Retinal pigment epithelial cell (primary cell): Measurements from ENCODE around the gene HTRA3.

ENCODE experiments used
- DNase-seq: peaks from one replicate; pipeline ENCODE4 v3.0.0-alpha.2; 2010; ENCODE audit warnings: low read depth
- H3K4me3 ChIP-seq: 2 replicates; pipeline ENCODE4 v1.5.1; 2011; ENCODE audit warnings: mild to moderate bottlenecking, low read length, control low read depth, moderate library complexity
- TF ChIP-seq, protein P1 (sequence below): conservative IDR thresholded peaks from 2 replicates; pipeline ENCODE4 v1.5.1; 2011; ENCODE audit warnings: low read depth, low read length, control low read depth, inconsistent platforms

The HTRA3 gene

DNA sequence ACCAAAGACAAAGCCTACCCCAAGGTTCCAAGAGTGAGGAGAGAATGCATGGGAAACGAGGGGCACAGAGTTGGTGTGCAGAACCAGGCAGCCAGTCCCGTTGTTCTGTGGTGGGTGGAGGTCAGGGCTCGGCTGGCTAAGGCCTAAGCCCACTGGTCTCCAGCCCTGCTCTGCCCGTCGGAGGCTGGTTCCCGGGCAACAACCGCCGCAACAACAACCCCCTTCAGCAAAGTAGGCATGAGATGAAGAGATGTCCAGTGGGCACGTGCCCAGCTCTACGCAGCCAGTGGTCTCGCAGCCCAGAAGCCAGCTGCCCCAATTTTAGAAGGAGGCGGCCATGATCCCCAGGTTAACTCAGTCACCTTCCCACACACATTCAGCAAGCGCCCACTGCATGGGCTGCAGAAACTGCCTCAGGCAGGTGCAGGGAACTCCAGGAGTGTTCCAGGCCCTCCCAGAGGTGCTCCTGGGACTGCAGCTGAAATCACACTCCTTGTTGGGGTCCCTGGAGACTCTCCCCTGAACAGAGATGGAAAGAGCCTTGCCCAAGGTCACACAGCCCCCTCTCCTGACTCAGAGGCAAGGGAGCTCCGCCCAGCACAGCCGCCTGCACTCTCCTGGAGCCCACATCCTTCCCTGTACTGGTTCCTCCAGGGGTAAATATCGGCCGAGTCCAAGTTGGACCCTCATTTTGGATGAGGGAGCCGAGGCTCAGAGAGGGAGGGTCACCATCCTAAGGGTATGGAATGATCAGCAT is 25.4 kb upstream of the HTRA3 start:
- DNase-seq = no peak
- H3K4me3 ChIP-seq = no peak overlapping the region
- TF ChIP-seq, protein P1, sequence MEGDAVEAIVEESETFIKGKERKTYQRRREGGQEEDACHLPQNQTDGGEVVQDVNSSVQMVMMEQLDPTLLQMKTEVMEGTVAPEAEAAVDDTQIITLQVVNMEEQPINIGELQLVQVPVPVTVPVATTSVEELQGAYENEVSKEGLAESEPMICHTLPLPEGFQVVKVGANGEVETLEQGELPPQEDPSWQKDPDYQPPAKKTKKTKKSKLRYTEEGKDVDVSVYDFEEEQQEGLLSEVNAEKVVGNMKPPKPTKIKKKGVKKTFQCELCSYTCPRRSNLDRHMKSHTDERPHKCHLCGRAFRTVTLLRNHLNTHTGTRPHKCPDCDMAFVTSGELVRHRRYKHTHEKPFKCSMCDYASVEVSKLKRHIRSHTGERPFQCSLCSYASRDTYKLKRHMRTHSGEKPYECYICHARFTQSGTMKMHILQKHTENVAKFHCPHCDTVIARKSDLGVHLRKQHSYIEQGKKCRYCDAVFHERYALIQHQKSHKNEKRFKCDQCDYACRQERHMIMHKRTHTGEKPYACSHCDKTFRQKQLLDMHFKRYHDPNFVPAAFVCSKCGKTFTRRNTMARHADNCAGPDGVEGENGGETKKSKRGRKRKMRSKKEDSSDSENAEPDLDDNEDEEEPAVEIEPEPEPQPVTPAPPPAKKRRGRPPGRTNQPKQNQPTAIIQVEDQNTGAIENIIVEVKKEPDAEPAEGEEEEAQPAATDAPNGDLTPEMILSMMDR = no peak

DNA sequence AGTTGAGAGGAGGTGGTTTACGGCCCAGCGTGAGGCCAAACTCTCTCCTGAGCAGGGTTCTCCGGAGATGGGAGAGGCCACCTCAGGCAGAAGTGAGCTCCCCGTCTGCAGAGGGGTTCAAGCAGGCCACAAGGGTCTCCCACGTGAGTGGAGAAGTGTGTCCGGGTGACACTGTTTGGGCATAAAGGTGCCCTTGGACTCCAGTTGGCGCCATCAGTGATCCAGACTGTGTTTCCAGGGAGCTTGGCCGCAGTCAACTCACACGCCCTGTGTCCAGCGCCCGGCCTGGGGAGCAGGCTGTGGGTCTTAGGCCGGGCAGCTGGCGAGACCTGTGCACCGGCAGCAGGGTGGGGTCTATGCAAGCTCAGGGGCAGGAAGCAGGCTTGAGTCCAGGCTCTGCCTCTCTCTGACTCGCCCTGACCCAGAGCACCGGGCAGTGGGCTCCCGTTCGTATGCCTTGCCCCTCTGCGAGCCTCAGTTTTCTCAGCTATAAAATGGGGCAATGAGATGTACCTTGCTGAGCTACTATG is 24.6 kb upstream of the HTRA3 start:
- TF ChIP-seq, protein P1 = no peak
- no peak overlapping the region for H3K4me3 ChIP-seq
- DNase-seq = no peak

DNA sequence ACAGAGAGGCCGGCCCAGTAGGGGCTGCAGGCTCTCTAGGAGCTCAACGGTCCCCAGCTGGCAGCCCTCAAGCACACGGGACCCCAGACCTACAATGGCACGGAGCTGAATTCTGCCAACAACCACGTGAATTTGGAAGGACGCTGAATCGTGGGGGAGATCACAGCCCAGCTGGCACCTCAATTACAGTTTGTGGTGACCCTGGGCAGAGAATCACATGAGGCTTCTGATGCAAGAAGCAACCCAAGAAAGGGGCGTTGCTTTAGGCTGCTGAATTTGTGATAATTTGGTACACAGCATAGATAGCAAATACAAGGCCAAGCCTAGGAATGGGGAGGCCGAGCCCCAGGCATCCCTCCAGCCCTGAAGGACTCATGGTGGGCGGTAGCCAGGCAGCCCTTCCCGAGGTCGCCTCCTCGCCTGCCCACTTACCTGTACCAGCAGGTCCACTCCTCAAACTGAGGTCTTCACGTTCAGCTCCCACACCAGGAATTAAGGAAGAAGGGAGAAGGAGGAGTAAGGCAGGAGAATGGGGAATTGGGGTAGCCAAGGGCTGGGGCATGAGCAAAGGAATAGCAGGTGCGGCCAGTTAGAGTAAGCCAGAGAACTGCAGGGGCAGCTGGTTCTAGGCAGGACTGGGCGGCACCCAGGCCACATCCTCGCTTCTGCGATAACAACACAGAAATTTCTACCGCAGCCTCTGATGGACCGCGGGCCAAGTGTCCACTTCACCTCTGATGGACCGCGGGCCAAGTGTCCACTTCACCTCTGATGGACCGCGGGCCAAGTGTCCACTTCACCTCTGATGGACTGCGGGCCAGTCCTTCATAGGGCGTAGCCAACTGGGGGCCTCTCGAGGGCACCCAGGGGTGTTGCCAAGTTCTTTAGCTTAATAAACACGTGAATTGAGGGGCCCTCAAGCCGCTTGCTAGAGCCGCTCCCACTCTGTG is 23.4 kb upstream of the HTRA3 start:
- DNase-seq = no peak
- TF ChIP-seq, protein P1 = no peak
- H3K4me3 ChIP-seq = no peak overlapping the region

DNA sequence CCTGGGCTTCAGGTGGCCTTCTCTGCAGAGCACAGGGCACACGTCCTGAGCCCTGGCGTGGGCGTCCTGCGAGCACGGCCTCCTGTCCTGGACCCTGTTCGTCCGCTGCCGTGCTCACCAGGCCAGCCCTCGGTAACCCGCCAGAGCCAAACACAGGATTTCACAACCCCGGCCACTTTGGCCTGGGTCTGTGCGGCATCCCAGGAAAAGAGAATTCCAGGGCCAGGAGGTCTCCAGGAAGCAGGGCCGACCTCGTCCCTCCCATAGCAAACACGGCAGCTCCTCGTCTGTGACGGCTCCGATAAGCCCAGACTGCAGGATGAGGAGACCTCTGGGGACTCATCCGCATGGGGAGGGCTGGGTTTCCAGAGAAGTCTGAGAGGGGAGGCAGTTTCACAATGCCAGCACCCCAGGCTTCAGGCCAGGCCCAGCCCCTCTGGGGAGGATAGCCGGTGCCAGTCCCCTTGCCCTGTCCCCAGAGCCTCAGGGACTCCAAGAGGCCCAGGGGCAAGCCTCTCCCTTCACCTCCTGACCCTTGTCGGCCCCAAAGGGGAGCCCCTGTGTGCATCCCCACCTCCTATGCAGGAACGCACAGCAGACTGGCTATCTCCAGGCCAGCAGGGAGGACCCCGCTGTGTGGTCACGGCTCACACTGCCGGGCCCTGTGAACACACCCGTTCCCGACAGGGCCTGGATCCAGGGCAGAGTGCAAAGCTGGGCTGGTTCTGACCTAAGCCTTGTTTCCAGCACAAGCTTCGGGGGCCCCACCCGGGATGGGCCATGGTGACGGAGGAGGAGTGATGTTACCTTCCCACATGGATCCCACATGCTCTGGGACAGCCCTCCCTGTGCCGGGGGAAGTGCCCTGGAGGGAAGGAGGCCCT is 22.3 kb upstream of the HTRA3 start:
- TF ChIP-seq, protein P1 = no peak
- no peak for DNase-seq
- no peak overlapping the region for H3K4me3 ChIP-seq

DNA sequence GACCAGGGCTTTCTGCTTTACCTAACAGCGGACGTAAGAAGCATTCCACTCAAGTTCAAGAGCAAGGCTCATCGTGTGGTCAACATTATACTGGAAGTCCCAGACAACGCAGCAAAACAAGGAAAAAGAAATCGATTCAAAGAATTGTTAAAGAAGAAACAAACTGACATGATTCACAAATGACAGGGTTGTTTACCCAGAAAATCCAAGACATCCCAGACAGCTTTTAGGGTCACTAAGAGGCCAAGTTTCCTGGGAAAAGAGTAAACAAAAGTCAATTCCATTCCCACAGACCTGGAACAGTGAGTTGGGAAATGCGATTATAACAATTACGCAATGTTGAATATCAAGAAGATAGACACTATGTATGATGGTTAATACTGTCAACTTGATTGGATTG is 21.5 kb upstream of the HTRA3 start:
- DNase-seq = no peak
- TF ChIP-seq, protein P1 = no peak
- no peak overlapping the region for H3K4me3 ChIP-seq

DNA sequence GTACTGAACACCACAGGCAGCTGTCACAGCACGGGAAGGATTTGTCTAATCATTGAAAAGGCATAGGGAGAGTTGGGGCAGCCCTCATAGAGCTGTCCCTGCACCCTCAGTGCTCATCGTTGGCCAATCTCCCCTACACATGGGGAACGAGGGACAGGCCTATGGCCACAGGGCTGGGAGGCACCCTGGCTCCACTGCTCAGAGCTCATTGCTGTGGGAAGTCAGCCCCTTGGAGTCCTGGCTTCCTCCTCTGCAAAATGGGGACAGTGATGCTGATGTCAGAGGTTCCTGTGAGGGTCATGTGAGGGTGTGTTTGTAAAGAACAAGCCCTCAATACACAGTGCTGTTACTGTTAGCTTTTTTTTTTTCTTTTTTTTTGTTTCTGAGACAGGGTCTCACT is 19.3 kb upstream of the HTRA3 start:
- TF ChIP-seq, protein P1 = no peak
- no peak overlapping the region for H3K4me3 ChIP-seq
- no peak for DNase-seq
